OCI-LY7 (cell line): ENCODE results near the gene TCL1A.

Experiments used
- CTCF ChIP-seq: fragments of 200-600 bp; sonication (generic); conservative IDR thresholded peaks from 2 replicates; pipeline ENCODE4 v1.5.1; 2014; ENCODE audit warnings: mild to moderate bottlenecking, antibody characterized with exemption, low read length, moderate library complexity, mixed read lengths
- EZH2phosphoT487 ChIP-seq: fragments of 200-600 bp; sonication (generic); IDR thresholded peaks from 2 replicates; pipeline ENCODE4 v1.6.1; 2018; ENCODE audit warnings: low read depth, borderline replicate concordance, mild to moderate bottlenecking, mixed run types, antibody characterized with exemption, low read length, moderate library complexity, mixed read lengths

GRCh38 chr14:95668235-95668772, 45.6 kb downstream of the TCL1A start:
- TF ChIP-seq CTCF, result no peak
- no peak for TF ChIP-seq EZH2phosphoT487
